ENCODE data around the gene LPCAT2. TPM values are rescaled to one million over a fixed set of nuclear protein-coding genes. Genes with fewer than 3 reads are reported as not detected.

LPCAT2 gene
- total and polyA plus RNA-seq, 4 donors, result 0.96 to 4.2 (median 2.7) TPM

GRCh38 chr16:55569025-55569424 lies 60.2 kb downstream of the LPCAT2 start:
- no peaks in the 10 kb centered on the region for H3K36me3 ChIP-seq (ENCODE audit: control insufficient read depth in 4 of 4, insufficient read depth in 3 of 4, low read depth in 1 of 4, low read length in 3 of 4)
- no peak overlapping the region for H3K9ac ChIP-seq (ENCODE audit: low read depth in 1 of 2, low read length in 2 of 2)
- no peaks in the 10 kb centered on the region for H3K9me3 ChIP-seq (ENCODE audit: control insufficient read depth in 4 of 4, low read length in 3 of 4)
- TF ChIP-seq GABPA (IDR thresholded peaks at IDR 0.05 in 1 of 2, conservative IDR thresholded peaks at IDR 0.05 in 1 of 2) (no peak), REST (IDR thresholded peaks at IDR 0.05) (no peak), ZBTB33 (IDR thresholded peaks at IDR 0.05) (no peak), ATF3 (IDR thresholded peaks at IDR 0.05) (no peak), CTCF (IDR thresholded peaks at IDR 0.05; ENCODE audit: low read depth, low read length, missing input control) (no peak), EGR1 (IDR thresholded peaks at IDR 0.05; ENCODE audit: low read depth in 2 of 2) (no peak), NR2F2 (IDR thresholded peaks at IDR 0.05) (no peak), HNF4G (IDR thresholded peaks at IDR 0.05) (no peak), FOXA1 (IDR thresholded peaks at IDR 0.05) (no peak), YY1 (IDR thresholded peaks at IDR 0.05) (no peak), HNF4A (conservative IDR thresholded peaks at IDR 0.05) (no peak), JUND (IDR thresholded peaks at IDR 0.05) (no peak), RXRA (IDR thresholded peaks at IDR 0.05) (no peak), FOXA2 (IDR thresholded peaks at IDR 0.05) (no peak), MAX (IDR thresholded peaks at IDR 0.05) (no peak), SP1 (IDR thresholded peaks at IDR 0.05) (no peak)
- DNase-seq (ENCODE audit: low spot score), result no peak
- no peak overlapping the region for H3K27ac ChIP-seq (ENCODE audit: low read depth in 1 of 2, low read length in 2 of 2)
- peaks cover 0 to 4% (median 0%) of the 10 kb centered on the region in 4 donors for H3K27me3 ChIP-seq (ENCODE audit: control insufficient read depth in 4 of 4, insufficient read depth in 4 of 4, low read length in 3 of 4)
- no peaks in the 10 kb centered on the region for H3K4me1 ChIP-seq (ENCODE audit: control insufficient read depth in 4 of 4, insufficient read depth in 4 of 4, low read length in 3 of 4)
- WGBS, result 30% methylated on average over 1 of the region's 1 CpG
- H3K4me3 ChIP-seq (ENCODE audit: low read depth in 1 of 3, low read length in 3 of 3), result no peak overlapping the region

GRCh38 chr16:55570159-55570558 lies 61.3 kb downstream of the LPCAT2 start:
- H3K9ac ChIP-seq (ENCODE audit: low read depth in 1 of 2, low read length in 2 of 2), result no peak overlapping the region
- DNase-seq (ENCODE audit: low spot score), result no peak
- H3K4me3 ChIP-seq (ENCODE audit: low read depth in 1 of 3, low read length in 3 of 3), result no peak overlapping the region
- no peaks in the 10 kb centered on the region for H3K4me1 ChIP-seq (ENCODE audit: control insufficient read depth in 4 of 4, insufficient read depth in 4 of 4, low read length in 3 of 4)
- H3K36me3 ChIP-seq (ENCODE audit: control insufficient read depth in 4 of 4, insufficient read depth in 3 of 4, low read depth in 1 of 4, low read length in 3 of 4), result no peaks in the 10 kb centered on the region
- no peaks in the 10 kb centered on the region for H3K9me3 ChIP-seq (ENCODE audit: control insufficient read depth in 4 of 4, low read length in 3 of 4)
- WGBS, result 84% methylated on average over 5 of the region's 5 CpGs
- H3K27me3 ChIP-seq (ENCODE audit: control insufficient read depth in 4 of 4, insufficient read depth in 4 of 4, low read length in 3 of 4), result peaks cover 0 to 4% (median 0%) of the 10 kb centered on the region in 4 donors
- H3K27ac ChIP-seq (ENCODE audit: low read depth in 1 of 2, low read length in 2 of 2), result no peak overlapping the region
- no peak for TF ChIP-seq JUND (IDR thresholded peaks at IDR 0.05)
- no peak for TF ChIP-seq FOXA2 (IDR thresholded peaks at IDR 0.05)
- no peak for TF ChIP-seq YY1 (IDR thresholded peaks at IDR 0.05)
- TF ChIP-seq SP1 (IDR thresholded peaks at IDR 0.05), result no peak
- TF ChIP-seq HNF4G (IDR thresholded peaks at IDR 0.05), result no peak
- TF ChIP-seq HNF4A (conservative IDR thresholded peaks at IDR 0.05), result no peak
- no peak for TF ChIP-seq RXRA (IDR thresholded peaks at IDR 0.05)
- TF ChIP-seq CTCF (IDR thresholded peaks at IDR 0.05; ENCODE audit: low read depth, low read length, missing input control), result no peak
- TF ChIP-seq FOXA1 (IDR thresholded peaks at IDR 0.05), result no peak
- no peak for TF ChIP-seq ATF3 (IDR thresholded peaks at IDR 0.05)
- no peak for TF ChIP-seq GABPA (IDR thresholded peaks at IDR 0.05 in 1 of 2, conservative IDR thresholded peaks at IDR 0.05 in 1 of 2)
- no peak for TF ChIP-seq MAX (IDR thresholded peaks at IDR 0.05)
- TF ChIP-seq ZBTB33 (IDR thresholded peaks at IDR 0.05), result no peak

Data from liver (tissue), 9 donors.